Adrenal gland (tissue), 5 donors: ENCODE measurements around the gene NPC1.

ENCODE experiments used
- POLR2A ChIP-seq, 2 donors: fragments of 450-650 bp; IDR thresholded peaks; one replicate each; pipeline ENCODE4 v1.6.1; 2017; ENCODE audit warnings: antibody characterized with exemption in 2 of 2, mild to moderate bottlenecking in 2 of 2, moderate library complexity in 1 of 2
- TF ChIP-seq, protein P1 (sequence below), 6 experiments: fragments of 450-650 bp in 4 of 6; fragments of 200-600 bp in 2 of 6; sonication (generic) in 1 of 6; IDR thresholded peaks; 1 replicate in 5 of 6; 2 replicates in 1 of 6; pipeline versions ENCODE4 v1.5.1 to v1.8.0; 2016 to 2021; ENCODE audit warnings: antibody characterized with exemption in 6 of 6, mild to moderate bottlenecking in 2 of 6, moderate library complexity in 1 of 6
- donor health status: DM: no; HTN: no; CAD: no.

DNA sequence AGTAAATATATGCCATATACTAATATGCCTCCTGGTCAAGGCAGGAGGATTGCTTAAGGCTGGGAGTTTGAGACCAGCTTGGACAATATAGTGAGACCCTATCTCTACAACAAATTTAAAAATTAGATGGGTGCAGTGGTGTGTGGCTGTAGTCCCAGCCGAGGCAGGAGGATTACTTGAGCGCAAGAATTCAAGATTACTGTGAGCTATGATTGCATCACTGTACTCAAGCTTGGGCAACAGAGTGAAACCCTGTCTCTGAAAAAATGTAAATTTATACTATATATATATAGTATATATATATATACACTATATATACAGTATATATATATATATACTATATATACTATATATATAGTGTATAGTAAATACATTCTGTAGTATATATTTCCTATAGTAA lies 30.0 kb upstream of the NPC1 start:
- TF ChIP-seq, protein P1, sequence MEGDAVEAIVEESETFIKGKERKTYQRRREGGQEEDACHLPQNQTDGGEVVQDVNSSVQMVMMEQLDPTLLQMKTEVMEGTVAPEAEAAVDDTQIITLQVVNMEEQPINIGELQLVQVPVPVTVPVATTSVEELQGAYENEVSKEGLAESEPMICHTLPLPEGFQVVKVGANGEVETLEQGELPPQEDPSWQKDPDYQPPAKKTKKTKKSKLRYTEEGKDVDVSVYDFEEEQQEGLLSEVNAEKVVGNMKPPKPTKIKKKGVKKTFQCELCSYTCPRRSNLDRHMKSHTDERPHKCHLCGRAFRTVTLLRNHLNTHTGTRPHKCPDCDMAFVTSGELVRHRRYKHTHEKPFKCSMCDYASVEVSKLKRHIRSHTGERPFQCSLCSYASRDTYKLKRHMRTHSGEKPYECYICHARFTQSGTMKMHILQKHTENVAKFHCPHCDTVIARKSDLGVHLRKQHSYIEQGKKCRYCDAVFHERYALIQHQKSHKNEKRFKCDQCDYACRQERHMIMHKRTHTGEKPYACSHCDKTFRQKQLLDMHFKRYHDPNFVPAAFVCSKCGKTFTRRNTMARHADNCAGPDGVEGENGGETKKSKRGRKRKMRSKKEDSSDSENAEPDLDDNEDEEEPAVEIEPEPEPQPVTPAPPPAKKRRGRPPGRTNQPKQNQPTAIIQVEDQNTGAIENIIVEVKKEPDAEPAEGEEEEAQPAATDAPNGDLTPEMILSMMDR (IDR thresholded peaks at IDR 0.05): no peak
- no peak for TF ChIP-seq POLR2A (IDR thresholded peaks at IDR 0.05)
